Neural cell (in vitro differentiated cells): ENCODE results near the gene DDX25. TPM values are rescaled to one million over a fixed set of nuclear protein-coding genes. Genes with fewer than 3 reads are reported as not detected.

ENCODE experiments used
- H2AFZ ChIP-seq: fragments of 200-600, 300-800 bp; sonication (generic), shearing (Covaris generic); 2 replicates; pipeline ENCODE4 v1.6.0; 2014; ENCODE audit warnings: low read depth, mild to moderate bottlenecking, antibody characterized with exemption, low read length, moderate library complexity
- H3F3A ChIP-seq: fragments of 200-600 bp; shearing (Covaris generic); 2 replicates; pipeline ENCODE4 v1.6.1; 2016; ENCODE audit warnings: mild to moderate bottlenecking, moderate library complexity, mixed read lengths, antibody characterized with exemption, low read length; ENCODE audit not compliant: insufficient read depth, poor library complexity, severe bottlenecking
- H3K27ac ChIP-seq: fragments of 200-600, 300-800 bp; sonication (generic), shearing (Covaris generic); 2 replicates; pipeline ENCODE4 v1.5.1; 2014; ENCODE audit warnings: mild to moderate bottlenecking, low read length, moderate library complexity
- H3K27me3 ChIP-seq: fragments of 300-800, 200-600 bp; sonication (generic), shearing (Covaris generic); 2 replicates; pipeline ENCODE4 v1.6.0; 2014; ENCODE audit warnings: mild to moderate bottlenecking, low read depth, low read length, moderate library complexity; ENCODE audit not compliant: insufficient read depth
- H3K36me3 ChIP-seq: fragments of 300-800, 200-600 bp; sonication (generic), shearing (Covaris generic); 2 replicates; pipeline ENCODE4 v1.5.1; 2014; ENCODE audit warnings: mild to moderate bottlenecking, antibody characterized with exemption, low read length, moderate library complexity; ENCODE audit not compliant: insufficient read depth
- H3K4me2 ChIP-seq: fragments of 300-800, 200-600 bp; sonication (generic), shearing (Covaris generic); 2 replicates; pipeline ENCODE4 v1.6.0; 2014; ENCODE audit warnings: mild to moderate bottlenecking, low read length
- H3K4me3 ChIP-seq: fragments of 300-800, 200-600 bp; sonication (generic), shearing (Covaris generic); 2 replicates; pipeline ENCODE4 v1.5.1; 2014; ENCODE audit warnings: mild to moderate bottlenecking, low read length, moderate library complexity
- H3K79me2 ChIP-seq: fragments of 200-600 bp; shearing (Covaris generic); replicated peaks from 2 replicates; pipeline ENCODE4 v1.6.0; 2014; ENCODE audit warnings: mild to moderate bottlenecking, low read length, moderate library complexity; ENCODE audit not compliant: insufficient read depth
- H3K9ac ChIP-seq: fragments of 300-800, 200-600 bp; sonication (generic), shearing (Covaris generic); 2 replicates; pipeline ENCODE4 v1.6.1; 2016; ENCODE audit warnings: mild to moderate bottlenecking, low read length, mixed read lengths
- H3K9me2 ChIP-seq: fragments of 200-600 bp; shearing (Covaris generic); 2 replicates; pipeline ENCODE4 v1.6.1; 2016; ENCODE audit warnings: mild to moderate bottlenecking, low read length, mixed read lengths; ENCODE audit not compliant: insufficient read depth
- H3K9me3 ChIP-seq: fragments of 200-600, 300-800 bp; sonication (generic), shearing (Covaris generic); 2 replicates; pipeline ENCODE4 v1.6.1; 2016; ENCODE audit warnings: mild to moderate bottlenecking, mixed run types, low read length, moderate library complexity, mixed read lengths
- H4K20me1 ChIP-seq: fragments of 200-600 bp; shearing (Covaris generic); 2 replicates; pipeline ENCODE4 v1.6.1; 2016; ENCODE audit warnings: mild to moderate bottlenecking, mixed run types; ENCODE audit not compliant: insufficient read depth
- CTCF ChIP-seq: fragments of 450-650 bp; IDR thresholded peaks from 2 replicates; pipeline ENCODE4 v1.5.1; 2014; ENCODE audit warnings: antibody characterized with exemption, mild to moderate bottlenecking, moderate library complexity; ENCODE audit not compliant: poor library complexity, severe bottlenecking
- EP300 ChIP-seq: fragments of 450-650 bp; conservative IDR thresholded peaks from 2 replicates; pipeline ENCODE4 v1.6.1; 2014; ENCODE audit warnings: antibody characterized with exemption, mild to moderate bottlenecking, moderate library complexity; ENCODE audit not compliant: poor library complexity, severe bottlenecking
- EZH2 ChIP-seq: fragments of 200-600, 300-800 bp; shearing (Covaris generic), sonication (generic); IDR thresholded peaks from 2 replicates; pipeline ENCODE4 v1.6.1; 2014; ENCODE audit warnings: antibody characterized with exemption, low read length, borderline replicate concordance, mild to moderate bottlenecking; ENCODE audit not compliant: insufficient read depth, poor library complexity, severe bottlenecking
- MXI1 ChIP-seq: fragments of 450-650 bp; conservative IDR thresholded peaks from 2 replicates; pipeline ENCODE4 v1.6.1; 2014; ENCODE audit warnings: antibody characterized with exemption, mild to moderate bottlenecking; ENCODE audit not compliant: poor library complexity, severe bottlenecking
- POLR2AphosphoS5 ChIP-seq: IDR thresholded peaks from 2 replicates; pipeline ENCODE4 v1.6.1; 2012
- RAD21 ChIP-seq: fragments of 450-650 bp; conservative IDR thresholded peaks from 2 replicates; pipeline ENCODE4 v1.6.1; 2014; ENCODE audit warnings: antibody characterized with exemption, mild to moderate bottlenecking, moderate library complexity
- REST ChIP-seq: IDR thresholded peaks from 2 replicates; pipeline ENCODE4 v1.6.1; 2012; ENCODE audit warnings: borderline replicate concordance
- SMC3 ChIP-seq: fragments of 450-650 bp; conservative IDR thresholded peaks from 2 replicates; pipeline ENCODE4 v1.6.1; 2014; ENCODE audit warnings: antibody characterized with exemption, mild to moderate bottlenecking, moderate library complexity; ENCODE audit not compliant: poor library complexity
- TAF1 ChIP-seq: IDR thresholded peaks from 2 replicates; pipeline ENCODE4 v1.6.1; 2012; ENCODE audit warnings: low read depth
- polyA plus RNA-seq: library from polyadenylated mRNA; depleted of rRNA; stranded (reverse); fragments of >200 nt; gene quantifications from 2 replicates; pipeline ENCODE4 v1.2.3, GENCODE V29; 2014

Gene DDX25
- polyA plus RNA-seq, 1 donor from 2014 or later: 66.4 TPM

- Histone ChIP-seq H3K79me2 (no peaks in the 10 kb centered on the region), H4K20me1 (no peaks in the 10 kb centered on the region), H2AFZ (no peak overlapping the region), H3K36me3 (no peaks in the 10 kb centered on the region), H3K4me2 (no peak overlapping the region), H3F3A (no peaks in the 10 kb centered on the region), H3K27ac (no peak overlapping the region), H3K9me3 (no peaks in the 10 kb centered on the region), H3K27me3 (no peaks in the 10 kb centered on the region), H3K9me2 (no peaks in the 10 kb centered on the region), H3K4me3 (no peak overlapping the region), H3K9ac (no peak overlapping the region)
- no peak for TF ChIP-seq SMC3
- TF ChIP-seq POLR2AphosphoS5: no peak
- TF ChIP-seq RAD21: no peak
- no peak for TF ChIP-seq REST
- no peak for TF ChIP-seq EZH2
- TF ChIP-seq CTCF: no peak
- TF ChIP-seq TAF1: no peak
- TF ChIP-seq MXI1: no peak
- TF ChIP-seq EP300: no peak
Observed at GRCh38 chr11:125925247-125925740, 21.0 kb downstream of the DDX25 start.

- no peak overlapping the region for H3K27ac ChIP-seq
- H3K9ac ChIP-seq: no peak overlapping the region
- H3K9me3 ChIP-seq: no peaks in the 10 kb centered on the region
- no peaks in the 10 kb centered on the region for H3K27me3 ChIP-seq
- H2AFZ ChIP-seq: no peak overlapping the region
- no peak for TF ChIP-seq MXI1
- no peak for TF ChIP-seq POLR2AphosphoS5
- no peak for TF ChIP-seq RAD21
- no peak for TF ChIP-seq EZH2
- TF ChIP-seq SMC3: no peak
- H3K4me3 ChIP-seq: no peak overlapping the region
- H3K79me2 ChIP-seq: no peaks in the 10 kb centered on the region
- H4K20me1 ChIP-seq: no peaks in the 10 kb centered on the region
- no peaks in the 10 kb centered on the region for H3F3A ChIP-seq
- H3K36me3 ChIP-seq: no peaks in the 10 kb centered on the region
- H3K9me2 ChIP-seq: no peaks in the 10 kb centered on the region
- no peak overlapping the region for H3K4me2 ChIP-seq
Observed at GRCh38 chr11:125925804-125926203, 21.5 kb downstream of the DDX25 start.
